Activated CD8-positive, alpha-beta memory T cell treated with anti-CD3 and anti-CD28 coated beads for 48 hours (primary cell): Measurements from ENCODE around the gene IQGAP2.
"Not testable (repeated sequence)": the region's sequence is repeated elsewhere in the genome, so short reads cannot be mapped to it uniquely, and the experiment has no call there.

Source experiments
- DNase-seq, 3 experiments: peaks; one replicate each; pipeline ENCODE4 v3.0.0-alpha.2; 2020; ENCODE audit warnings: low read depth in 2 of 3, low spot score in 2 of 3

The IQGAP2 gene

GRCh38 chr5:76642390-76643040 is 239.4 kb downstream of the IQGAP2 start:
- no peak for DNase-seq

- DNase-seq: no peak
These were observed 240.3 kb downstream of the IQGAP2 start for GRCh38 chr5:76643371-76643770.

- DNase-seq: no peak
These were observed 246.1 kb downstream of the IQGAP2 start for GRCh38 chr5:76649140-76649539.

- no peak for DNase-seq
These were observed 249.8 kb downstream of the IQGAP2 start for GRCh38 chr5:76652809-76653414.

- DNase-seq: no peak
These were observed 254.0 kb downstream of the IQGAP2 start for GRCh38 chr5:76657091-76657490.

- no peak for DNase-seq
These were observed 254.7 kb downstream of the IQGAP2 start for GRCh38 chr5:76657683-76658311.

GRCh38 chr5:76660360-76660759 is 257.3 kb downstream of the IQGAP2 start:
- DNase-seq: no peak

GRCh38 chr5:76662521-76662920 is 259.4 kb downstream of the IQGAP2 start:
- no peak for DNase-seq

GRCh38 chr5:76663573-76663972 is 260.5 kb downstream of the IQGAP2 start:
- no peak for DNase-seq

- DNase-seq: no peak
These were observed 261.0 kb downstream of the IQGAP2 start for GRCh38 chr5:76664079-76664478.

- DNase-seq: no peak
These were observed 264.4 kb downstream of the IQGAP2 start for GRCh38 chr5:76667495-76667894.

GRCh38 chr5:76669245-76669644 is 266.2 kb downstream of the IQGAP2 start:
- DNase-seq: no peak

GRCh38 chr5:76670508-76670907 is 267.4 kb downstream of the IQGAP2 start:
- no peak for DNase-seq

GRCh38 chr5:76672242-76672641 is 269.2 kb downstream of the IQGAP2 start:
- DNase-seq: no peak

- DNase-seq: no peak
These were observed 270.0 kb downstream of the IQGAP2 start for GRCh38 chr5:76673125-76673524.

GRCh38 chr5:76674330-76675066 is 271.4 kb downstream of the IQGAP2 start:
- DNase-seq: no peak

- no peak for DNase-seq
These were observed 272.3 kb downstream of the IQGAP2 start for GRCh38 chr5:76675364-76675763.

- no peak for DNase-seq
These were observed 274.9 kb downstream of the IQGAP2 start for GRCh38 chr5:76677849-76678472.

GRCh38 chr5:76679231-76679630 is 276.1 kb downstream of the IQGAP2 start:
- no peak for DNase-seq

- not testable (repeated sequence) for DNase-seq
These were observed 277.7 kb downstream of the IQGAP2 start for GRCh38 chr5:76680826-76681225.

- DNase-seq: no peak
These were observed 278.2 kb downstream of the IQGAP2 start for GRCh38 chr5:76681287-76681686.
